Adrenal gland (tissue), 12 donors: ENCODE measurements around the gene NEO1. TPM values are rescaled to one million over a fixed set of nuclear protein-coding genes. Genes with fewer than 3 reads are reported as not detected.

Experiments used
- DNase-seq, 7 donors: peaks; one replicate each; pipeline ENCODE4 v3.0.0-alpha.2; 2019 to 2020
- H3K27ac ChIP-seq, 5 donors: fragments of 200-600 bp; sonication (generic) in 4 of 5; 1 replicate in 3 of 5; 2 replicates in 2 of 5; pipeline versions ENCODE4 v1.5.1 to v1.8.0; 2016 to 2020; ENCODE audit warnings: mild to moderate bottlenecking in 1 of 5
- H3K27me3 ChIP-seq: fragments of 200-600 bp; 2 replicates; pipeline ENCODE4 v1.8.0; 2021
- H3K36me3 ChIP-seq, 2 donors: fragments of 200-600 bp; replicated peaks in 1 of 2; 1 replicate in 1 of 2; 2 replicates in 1 of 2; pipeline versions ENCODE4 v1.5.1 to v1.8.0; 2018 to 2022
- H3K4me1 ChIP-seq, 2 donors: fragments of 200-600 bp; replicated peaks in 1 of 2; 1 replicate in 1 of 2; 2 replicates in 1 of 2; pipeline versions ENCODE4 v1.5.1 to v1.8.0; 2018 to 2021
- H3K4me3 ChIP-seq, 4 donors: fragments of 200-600 bp; sonication (generic) in 3 of 4; one replicate each; pipeline ENCODE4 v1.5.1; 2016 to 2018
- H3K9me3 ChIP-seq, 3 donors: fragments of 200-600 bp; sonication (generic) in 1 of 3; replicated peaks in 1 of 3; 1 replicate in 2 of 3; 2 replicates in 1 of 3; pipeline versions ENCODE4 v1.5.1 to v1.8.0; 2016 to 2021
- CTCF ChIP-seq, 6 experiments: fragments of 450-650 bp in 4 of 6; fragments of 200-600 bp in 2 of 6; sonication (generic) in 1 of 6; IDR thresholded peaks; 1 replicate in 5 of 6; 2 replicates in 1 of 6; pipeline versions ENCODE4 v1.5.1 to v1.8.0; 2016 to 2021; ENCODE audit warnings: antibody characterized with exemption in 6 of 6, mild to moderate bottlenecking in 2 of 6, moderate library complexity in 1 of 6
- POLR2A ChIP-seq, 2 donors: fragments of 450-650 bp; IDR thresholded peaks; one replicate each; pipeline ENCODE4 v1.6.1; 2017; ENCODE audit warnings: antibody characterized with exemption in 2 of 2, mild to moderate bottlenecking in 2 of 2, moderate library complexity in 1 of 2
- WGBS, 4 donors: extraction: QIAGEN DNeasy Blood & Tissue Kit in 2 of 4; methylation state at CpG; one replicate each; pipeline versions ENCODE4 v1.1.5 to v1.1.7; 2013 to 2017; 5-methylcytosine and 5-hydroxymethylcytosine counted together
- intact Hi-C, 2 donors: fragments of 100-400 bp; cut with DNase I; formaldehyde crosslinking; loops; one replicate each; pipeline versions ENCODE4 v1.14.1 to v1.15.0; 2022 to 2023
- polyA plus RNA-seq, 3 donors: library from polyadenylated mRNA; stranded (reverse); fragments of 200-250 nt in 2 of 3; fragments of 350-450 nt in 1 of 3; fragmentation: Illumina TruSeq in 1 of 3; extraction: RNeasy Lipid Tissue Mini Kit (QIAGEN cat#74804) in 1 of 3; gene quantifications; one replicate each; pipeline ENCODE4 v1.2.3, GENCODE V29; 2013 to 2014
- total RNA-seq, 9 donors: library from RNA; depleted of rRNA in 4 of 9; stranded (reverse); fragments of >200 nt in 4 of 9; fragments of 120-200 nt in 1 of 9; fragmentation: NEBNext Ultra II Directional in 1 of 9; extraction: Animal tissue kit (Norgen Biotek cat#: 25700) in 1 of 9; gene quantifications; one replicate each; pipeline versions ENCODE4 v1.1.0 to v1.2.4, GENCODE V29; 2013 to 2023
- donor health status: healthy with polysubstance abuse.
- donor health status: Bipolar disorder and iron deficiency.
- donor health status: DM: yes; HTN: yes; CAD: no.
- donor health status: DM: no; HTN: no; CAD: no.
- donor health status: DM: no; HTN: no; CAD: no.
- donor health status: DM: yes; HTN: yes; CAD: no.

Gene NEO1
- total and polyA plus RNA-seq, 12 donors, result 5.7 to 28.6 (median 17.1) TPM

GRCh38 chr15:73335471-73335870 is 283.2 kb downstream of the NEO1 start:
- Histone ChIP-seq H3K4me3 (no peak overlapping the region), H3K9me3 (no peaks in the 10 kb centered on the region), H3K4me1 (no peaks in the 10 kb centered on the region), H3K27me3 (no peaks in the 10 kb centered on the region), H3K27ac (no peak overlapping the region), H3K36me3 (no peaks in the 10 kb centered on the region)
- intact Hi-C loops, result no loop called here
- no peak for TF ChIP-seq POLR2A (IDR thresholded peaks at IDR 0.05)
- no peak for TF ChIP-seq CTCF (IDR thresholded peaks at IDR 0.05)
- 76 to 85% (median 80%) methylated on average over 5 of the region's 5 CpGs for WGBS, 4 donors
- no peak for DNase-seq

- no peaks in the 10 kb centered on the region for H3K36me3 ChIP-seq
- no peak overlapping the region for H3K4me3 ChIP-seq
- H3K27ac ChIP-seq, result no peak overlapping the region
- no peak for TF ChIP-seq CTCF (IDR thresholded peaks at IDR 0.05)
- TF ChIP-seq POLR2A (IDR thresholded peaks at IDR 0.05), result no peak
- H3K9me3 ChIP-seq, result no peaks in the 10 kb centered on the region
- H3K4me1 ChIP-seq, result no peaks in the 10 kb centered on the region
- WGBS, 4 donors, result 79 to 89% (median 83%) methylated on average over 7 of the region's 7 CpGs
- no peaks in the 10 kb centered on the region for H3K27me3 ChIP-seq
- DNase-seq, result no peak
- intact Hi-C loops, result no loop called here
Observed at GRCh38 chr15:73336756-73337155, 284.5 kb downstream of the NEO1 start.

DNA sequence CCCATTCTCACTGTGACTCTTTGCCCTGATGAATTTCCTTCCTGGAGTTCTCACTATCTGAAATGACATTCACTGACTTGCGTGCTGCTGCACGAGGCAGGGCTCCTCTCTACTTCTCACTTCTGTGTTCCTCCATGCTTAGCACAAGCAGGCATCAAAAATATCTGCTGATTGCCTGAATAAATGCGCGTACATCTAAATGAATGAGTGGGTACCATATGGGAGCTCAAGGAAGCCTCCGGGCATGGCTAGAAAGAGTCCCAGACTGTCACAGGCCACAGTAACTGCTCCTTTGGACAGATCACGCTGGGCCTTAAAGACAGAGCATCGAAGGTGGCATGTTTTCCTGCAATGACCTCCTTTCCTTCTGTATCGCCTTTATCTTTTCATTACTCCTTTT is 284.9 kb downstream of the NEO1 start:
- Histone ChIP-seq H3K36me3 (no peaks in the 10 kb centered on the region), H3K27ac (no peak overlapping the region), H3K27me3 (no peaks in the 10 kb centered on the region), H3K4me3 (no peak overlapping the region), H3K4me1 (no peaks in the 10 kb centered on the region), H3K9me3 (no peaks in the 10 kb centered on the region)
- TF ChIP-seq CTCF (IDR thresholded peaks at IDR 0.05) (no peak), POLR2A (IDR thresholded peaks at IDR 0.05) (no peak)
- WGBS, 4 donors, result 82 to 85% (median 83%) methylated on average over 8 of the region's 8 CpGs
- DNase-seq, result no peak
- intact Hi-C loops, result no loop called here

DNA sequence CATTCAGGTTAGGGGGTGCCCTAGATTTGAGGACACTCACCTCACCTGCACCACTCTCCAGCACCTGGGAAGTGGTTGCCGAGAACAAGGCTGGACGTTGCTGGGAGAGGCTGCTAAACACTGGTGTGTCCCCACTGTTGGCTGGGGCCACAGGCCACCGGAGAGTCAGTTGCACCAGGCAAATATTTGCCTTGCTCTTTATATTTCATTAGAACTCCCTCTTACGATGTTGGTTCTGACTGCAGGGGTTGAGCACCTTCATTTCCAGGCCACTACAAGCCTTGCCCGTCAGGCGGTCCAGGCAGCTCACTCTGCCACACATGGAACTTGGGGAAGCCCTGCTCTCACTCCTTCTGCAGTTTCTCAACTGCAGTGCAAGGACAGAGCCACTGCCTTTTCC is 285.8 kb downstream of the NEO1 start:
- intact Hi-C loops, result no loop called here
- TF ChIP-seq CTCF (IDR thresholded peaks at IDR 0.05) (no peak), POLR2A (IDR thresholded peaks at IDR 0.05) (no peak)
- no peaks in the 10 kb centered on the region for H3K4me1 ChIP-seq
- DNase-seq, result no peak
- H3K27ac ChIP-seq, result no peak overlapping the region
- no peaks in the 10 kb centered on the region for H3K27me3 ChIP-seq
- H3K36me3 ChIP-seq, result no peaks in the 10 kb centered on the region
- no peak overlapping the region for H3K4me3 ChIP-seq
- 76 to 87% (median 77%) methylated on average over 5 to 6 of the region's 6 CpGs for WGBS, 4 donors
- H3K9me3 ChIP-seq, result no peaks in the 10 kb centered on the region
